DND-41 (cell line): ENCODE measurements around the gene IPO11.

Experiments
- EZH2 ChIP-seq: IDR thresholded peaks from 3 replicates; pipeline ENCODE4 v1.6.1; 2012; ENCODE audit warnings: borderline replicate concordance, low read depth, mild to moderate bottlenecking, moderate library complexity, low read length, inconsistent platforms; ENCODE audit not compliant: severe bottlenecking
- TF ChIP-seq, protein P1 (sequence below): IDR thresholded peaks from 2 replicates; pipeline ENCODE4 v1.5.1; 2012; ENCODE audit warnings: borderline replicate concordance, low read length, moderate library complexity, mild to moderate bottlenecking; ENCODE audit not compliant: poor library complexity, severe bottlenecking; ENCODE audit errors: extremely low read depth

DNA sequence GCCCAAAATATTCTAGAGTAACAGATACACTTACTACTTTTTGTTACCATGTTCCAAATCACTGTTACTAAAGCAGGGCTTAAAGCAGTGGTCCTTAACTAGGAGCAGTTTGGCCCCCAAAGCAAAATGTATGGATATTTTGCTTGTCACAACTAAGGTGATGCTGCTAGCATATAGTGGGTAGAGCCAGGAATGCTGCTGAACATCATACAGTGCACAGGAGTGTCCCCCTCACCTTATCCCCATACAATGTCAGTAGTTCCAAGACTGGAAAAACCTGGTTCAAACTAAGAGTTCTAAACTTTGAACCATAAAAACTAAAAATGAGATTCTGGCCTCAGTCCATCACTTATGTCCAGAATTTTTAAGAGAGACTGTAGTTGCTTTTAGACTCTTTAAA is 36.9 kb upstream of the IPO11 start:
- TF ChIP-seq, protein P1, sequence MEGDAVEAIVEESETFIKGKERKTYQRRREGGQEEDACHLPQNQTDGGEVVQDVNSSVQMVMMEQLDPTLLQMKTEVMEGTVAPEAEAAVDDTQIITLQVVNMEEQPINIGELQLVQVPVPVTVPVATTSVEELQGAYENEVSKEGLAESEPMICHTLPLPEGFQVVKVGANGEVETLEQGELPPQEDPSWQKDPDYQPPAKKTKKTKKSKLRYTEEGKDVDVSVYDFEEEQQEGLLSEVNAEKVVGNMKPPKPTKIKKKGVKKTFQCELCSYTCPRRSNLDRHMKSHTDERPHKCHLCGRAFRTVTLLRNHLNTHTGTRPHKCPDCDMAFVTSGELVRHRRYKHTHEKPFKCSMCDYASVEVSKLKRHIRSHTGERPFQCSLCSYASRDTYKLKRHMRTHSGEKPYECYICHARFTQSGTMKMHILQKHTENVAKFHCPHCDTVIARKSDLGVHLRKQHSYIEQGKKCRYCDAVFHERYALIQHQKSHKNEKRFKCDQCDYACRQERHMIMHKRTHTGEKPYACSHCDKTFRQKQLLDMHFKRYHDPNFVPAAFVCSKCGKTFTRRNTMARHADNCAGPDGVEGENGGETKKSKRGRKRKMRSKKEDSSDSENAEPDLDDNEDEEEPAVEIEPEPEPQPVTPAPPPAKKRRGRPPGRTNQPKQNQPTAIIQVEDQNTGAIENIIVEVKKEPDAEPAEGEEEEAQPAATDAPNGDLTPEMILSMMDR, result no peak
- TF ChIP-seq EZH2, result no peak
